Naive thymus-derived CD4-positive, alpha-beta T cell (primary cell): ENCODE results near the gene NOVA2. TPM values are rescaled to one million over a fixed set of nuclear protein-coding genes. Genes with fewer than 3 reads are reported as not detected.
A peak's percentile ranks its signal among the peaks of the same experiment; 100 is the strongest.

Experiments used
- ATAC-seq: fragments of 150-1000 bp; cut with Tn5 transposase; 2 replicates; pipeline ENCODE4 v1.10.0; 2021; ENCODE audit warnings: mild to moderate bottlenecking, moderate library complexity
- CTCF ChIA-PET: fragments of 350-600 bp; sonication (Branson Sonifier 250); formaldehyde crosslinking; loops from one replicate; lab custom pipeline; 2021; ENCODE audit warnings: antibody characterized with exemption; lab: Charles Lee
- POLR2A ChIA-PET: fragments of 350-600 bp; sonication (Branson Sonifier 250); formaldehyde crosslinking; loops from one replicate; lab custom pipeline; 2021; ENCODE audit warnings: antibody characterized with exemption, inconsistent platforms; lab: Charles Lee
- DNase-seq, 9 donors: peaks; one replicate each; pipeline versions ENCODE4 v3.0.0 to v3.0.0-alpha.2; 2020 to 2022; ENCODE audit warnings: mixed read lengths in 1 of 9
- H3K27ac ChIP-seq: one replicate; pipeline ENCODE4 v1.7.0; 2013; ENCODE audit warnings: mild to moderate bottlenecking, low read depth, low read length, moderate library complexity
- H3K27me3 ChIP-seq, 2 donors: one replicate each; pipeline ENCODE4 v1.7.0; 2013; ENCODE audit warnings: low read length in 2 of 2, mild to moderate bottlenecking in 2 of 2, moderate library complexity in 2 of 2; ENCODE audit not compliant: control insufficient read depth in 2 of 2, insufficient read depth in 2 of 2
- H3K36me3 ChIP-seq, 3 experiments: 1 replicate in 2 of 3; 2 replicates in 1 of 3; pipeline ENCODE4 v1.7.0; 2013; ENCODE audit warnings: low read length in 3 of 3, mild to moderate bottlenecking in 3 of 3, moderate library complexity in 1 of 3; ENCODE audit not compliant: insufficient read depth in 3 of 3, control insufficient read depth in 2 of 3
- H3K4me1 ChIP-seq, 2 donors: one replicate each; pipeline ENCODE4 v1.7.0; 2013; ENCODE audit warnings: low read length in 2 of 2, mild to moderate bottlenecking in 2 of 2, moderate library complexity in 1 of 2; ENCODE audit not compliant: control insufficient read depth in 2 of 2, insufficient read depth in 2 of 2
- H3K4me3 ChIP-seq: 2 replicates; pipeline ENCODE4 v1.7.0; 2013; ENCODE audit warnings: mild to moderate bottlenecking, low read length
- H3K9me3 ChIP-seq, 3 experiments: 1 replicate in 2 of 3; 2 replicates in 1 of 3; pipeline ENCODE4 v1.7.0; 2013; ENCODE audit warnings: low read length in 3 of 3; ENCODE audit not compliant: control insufficient read depth in 2 of 3
- H3K27ac Mint-ChIP-seq, 9 donors: one replicate each; pipeline ENCODE4 v1.8.0; 2020 to 2022; ENCODE audit warnings: mixed read lengths in 9 of 9, mild to moderate bottlenecking in 8 of 9, moderate library complexity in 5 of 9, inconsistent platforms in 2 of 9
- H3K27me3 Mint-ChIP-seq, 5 donors: one replicate each; pipeline ENCODE4 v1.8.0; 2021 to 2022; ENCODE audit warnings: mixed read lengths in 5 of 5, mild to moderate bottlenecking in 1 of 5
- H3K36me3 Mint-ChIP-seq, 5 donors: one replicate each; pipeline ENCODE4 v1.8.0; 2020 to 2022; ENCODE audit warnings: mixed read lengths in 5 of 5, mild to moderate bottlenecking in 3 of 5, inconsistent platforms in 1 of 5
- H3K4me1 Mint-ChIP-seq, 7 donors: one replicate each; pipeline ENCODE4 v1.8.0; 2020 to 2022; ENCODE audit warnings: mixed read lengths in 7 of 7, mild to moderate bottlenecking in 3 of 7, inconsistent platforms in 1 of 7
- H3K4me3 Mint-ChIP-seq, 10 donors: one replicate each; pipeline ENCODE4 v1.8.0; 2020 to 2022; ENCODE audit warnings: mild to moderate bottlenecking in 10 of 10, mixed read lengths in 10 of 10, moderate library complexity in 6 of 10, inconsistent platforms in 2 of 10
- H3K9me3 Mint-ChIP-seq, 11 donors: one replicate each; pipeline ENCODE4 v1.8.0; 2020 to 2022; ENCODE audit warnings: mixed read lengths in 11 of 11, mild to moderate bottlenecking in 4 of 11, inconsistent platforms in 1 of 11, moderate library complexity in 1 of 11
- intact Hi-C, 2 donors: fragments of 100-400 bp; cut with micrococcal nuclease; formaldehyde crosslinking; loops; one replicate each; pipeline ENCODE4 v1.15.1; 2023
- polyA plus RNA-seq, 2 donors: library from polyadenylated mRNA; unstranded; fragments of 300-500 nt; fragmentation: Illumina TruSeq; gene quantifications; one replicate each; pipeline ENCODE4 v1.2.3, GENCODE V29; 2021
- total RNA-seq, 6 experiments: library from RNA in 5 of 6; stranded (reverse) in 5 of 6; gene quantifications; 1 replicate in 5 of 6; 2 replicates in 1 of 6; pipeline ENCODE4 v1.2.3 and lab custom pipeline; 2021 to 2026

NOVA2 gene
- total and polyA plus RNA-seq, 7 experiments from 2014 or later: 0.19 TPM; not detected in 6

- no peaks in the 10 kb centered on the region for H3K36me3 ChIP-seq
- Mint-ChIP-seq H3K4me1 (peaks cover 0 to 9% (median 0%) of the 10 kb centered on the region in 7 donors), H3K36me3 (peaks cover 0 to 5% (median 4%) of the 10 kb centered on the region in 5 donors), H3K27ac (no peak overlapping the region), H3K9me3 (peaks cover 0 to 6% (median 2%) of the 10 kb centered on the region in 11 donors), H3K4me3 (no peak overlapping the region), H3K27me3 (peaks cover 31 to 58% (median 46%) of the 10 kb centered on the region in 5 donors)
- ATAC-seq (no peak), DNase-seq (no peak)
- intact Hi-C loops: no loop called here
- peaks cover 0 to 4% of the 10 kb centered on the region in 2 donors for H3K27me3 ChIP-seq
- no peaks in the 10 kb centered on the region for H3K9me3 ChIP-seq
- H3K27ac ChIP-seq: no peak overlapping the region
- CTCF ChIA-PET: no interaction called here
- no peak overlapping the region for H3K4me3 ChIP-seq
- no peaks in the 10 kb centered on the region for H3K4me1 ChIP-seq
- POLR2A ChIA-PET: no interaction called here
Measured at GRCh38 chr19:45935267-45935666, 38.4 kb downstream of the NOVA2 start.

GRCh38 chr19:45934551-45935230 lies 39.0 kb downstream of the NOVA2 start:
- ChIA-PET POLR2A (no interaction called here), CTCF (no interaction called here)
- Histone ChIP-seq H3K27ac (no peak overlapping the region), H3K27me3 (peaks cover 0 to 4% of the 10 kb centered on the region in 2 donors), H3K4me1 (no peaks in the 10 kb centered on the region), H3K4me3 (no peak overlapping the region), H3K36me3 (no peaks in the 10 kb centered on the region), H3K9me3 (no peaks in the 10 kb centered on the region)
- Mint-ChIP-seq H3K4me1 (peaks cover 0 to 9% (median 0%) of the 10 kb centered on the region in 7 donors), H3K27ac (no peak overlapping the region), H3K9me3 (peaks cover 0 to 7% (median 2%) of the 10 kb centered on the region in 11 donors), H3K4me3 (no peak overlapping the region), H3K36me3 (peaks cover 0 to 5% (median 4%) of the 10 kb centered on the region in 5 donors), H3K27me3 (peaks cover 30 to 61% (median 49%) of the 10 kb centered on the region in 5 donors)
- DNase-seq: no peak
- ATAC-seq: no peak
- intact Hi-C loops: no loop called here

GRCh38 chr19:45933759-45934158 lies 39.9 kb downstream of the NOVA2 start:
- POLR2A ChIA-PET: no interaction called here
- H3K27ac Mint-ChIP-seq: no peak overlapping the region

GRCh38 chr19:45931055-45931454 lies 42.6 kb downstream of the NOVA2 start:
- ChIA-PET CTCF (no interaction called here), POLR2A (no interaction called here)
- intact Hi-C loops: no loop called here
- Histone ChIP-seq H3K4me1 (peaks cover 4 to 5% of the 10 kb centered on the region in 2 donors), H3K27ac (no peak overlapping the region), H3K9me3 (no peaks in the 10 kb centered on the region), H3K27me3 (no peaks in the 10 kb centered on the region), H3K36me3 (no peaks in the 10 kb centered on the region), H3K4me3 (no peak overlapping the region)
- Mint-ChIP-seq H3K27me3 (peaks cover 10 to 41% (median 24%) of the 10 kb centered on the region in 5 donors), H3K4me1 (peaks cover 4 to 19% (median 6%) of the 10 kb centered on the region in 7 donors), H3K4me3 (no peak overlapping the region), H3K9me3 (peaks cover 0 to 3% (median 0%) of the 10 kb centered on the region in 11 donors), H3K27ac (no peak overlapping the region), H3K36me3 (peaks cover 0 to 4% (median 0%) of the 10 kb centered on the region in 5 donors)
- DNase-seq (no peak), ATAC-seq (no peak)

More at GRCh38 chr19:45933759-45934158, 39.9 kb downstream of the NOVA2 start:
- CTCF ChIA-PET: no interaction called here
- Mint-ChIP-seq H3K4me3 (no peak overlapping the region), H3K4me1 (peaks cover 0 to 13% (median 0%) of the 10 kb centered on the region in 7 donors), H3K27me3 (peaks cover 23 to 56% (median 44%) of the 10 kb centered on the region in 5 donors), H3K9me3 (peaks cover 0 to 4% (median 1%) of the 10 kb centered on the region in 11 donors), H3K36me3 (peaks cover 0 to 5% (median 4%) of the 10 kb centered on the region in 5 donors)
- Histone ChIP-seq H3K9me3 (no peaks in the 10 kb centered on the region), H3K4me3 (no peak overlapping the region), H3K27ac (no peak overlapping the region), H3K4me1 (no peaks in the 10 kb centered on the region), H3K36me3 (no peaks in the 10 kb centered on the region), H3K27me3 (no peaks in the 10 kb centered on the region)
- DNase-seq (no peak), ATAC-seq (no peak)
- intact Hi-C loops: no loop called here

- Mint-ChIP-seq H3K4me3 (peak overlapping the region in 2 of 10 donors; percentile 13 to 51), H3K27ac (no peak overlapping the region), H3K36me3 (peaks cover 0 to 2% (median 0%) of the 10 kb centered on the region in 5 donors), H3K4me1 (peaks cover 4 to 22% (median 6%) of the 10 kb centered on the region in 7 donors), H3K27me3 (peaks cover 0 to 23% (median 14%) of the 10 kb centered on the region in 5 donors), H3K9me3 (peaks cover 0 to 3% (median 0%) of the 10 kb centered on the region in 11 donors)
- Histone ChIP-seq H3K27ac (no peak overlapping the region), H3K27me3 (no peaks in the 10 kb centered on the region), H3K4me3 (no peak overlapping the region), H3K36me3 (no peaks in the 10 kb centered on the region), H3K9me3 (no peaks in the 10 kb centered on the region), H3K4me1 (peaks cover 4 to 5% of the 10 kb centered on the region in 2 donors)
- DNase-seq (no peak), ATAC-seq (no peak)
- CTCF ChIA-PET: interaction anchor here (1.0 kb wide), 1 partner anchor 26 kb away, joined by 3 read pairs; no protein-coding TSS in a partner anchor
- POLR2A ChIA-PET: no interaction called here
- intact Hi-C loops: loop anchor here in 1 of 2 donors (5.0 kb wide), 1 partner anchor 88 kb away; no protein-coding TSS in a partner anchor
Measured at GRCh38 chr19:45929247-45929646, 44.4 kb downstream of the NOVA2 start.

GRCh38 chr19:45927565-45928261 lies 46.0 kb downstream of the NOVA2 start:
- no peaks in the 10 kb centered on the region for H3K36me3 ChIP-seq
- POLR2A ChIA-PET: interaction anchor here (1.8 kb wide), 1 partner anchor 67 kb away, joined by 7 read pairs; the partner anchor contains the start of gene CCDC61
- Mint-ChIP-seq H3K4me1 (peaks cover 4 to 23% (median 6%) of the 10 kb centered on the region in 7 donors), H3K36me3 (peaks cover 0 to 2% (median 0%) of the 10 kb centered on the region in 5 donors), H3K27me3 (peaks cover 0 to 15% (median 9%) of the 10 kb centered on the region in 5 donors), H3K4me3 (peak overlapping the region in 7 of 10 donors; percentile 10 to 86 (median 55)), H3K9me3 (peaks cover 0 to 3% (median 0%) of the 10 kb centered on the region in 11 donors), H3K27ac (peak overlapping the region in 4 of 9 donors; percentile 28 to 60 (median 42))
- no peaks in the 10 kb centered on the region for H3K9me3 ChIP-seq
- CTCF ChIA-PET: interaction anchor here (0.7 kb wide), 1 partner anchor 234 kb away, joined by 4 read pairs; no protein-coding TSS in a partner anchor
- no peak overlapping the region for H3K27ac ChIP-seq
- H3K4me1 ChIP-seq: peaks cover 4 to 5% of the 10 kb centered on the region in 2 donors
- peak; percentile 66 to 89 (median 87) for DNase-seq
- ATAC-seq: peak; percentile 99
- no peaks in the 10 kb centered on the region for H3K27me3 ChIP-seq
- no peak overlapping the region for H3K4me3 ChIP-seq
- intact Hi-C loops: loop anchor here (1.0 to 5.0 kb wide), 6 partner anchors 25 to 90 kb away; partner anchors contain the start of genes CCDC61 (in 2 of the 2), IRF2BP1 (in 2 of the 2), MYPOP (in 2 of the 2) and SYMPK (in 2 of the 2)
